GM12878 (cell line): Measurements from ENCODE around the gene NLN.

Source experiments
- CHD2 ChIP-seq: IDR thresholded peaks from 2 replicates; pipeline ENCODE4 v1.6.1; 2011; ENCODE audit warnings: low read depth, low read length, improper control_type of control experiment, borderline replicate concordance
- JUNB ChIP-seq: IDR thresholded peaks from 2 replicates; pipeline ENCODE4 v1.6.1; 2016; ENCODE audit warnings: antibody characterized with exemption, mild to moderate bottlenecking
- JUND ChIP-seq: IDR thresholded peaks from 2 replicates; pipeline ENCODE4 v1.6.1; 2012; ENCODE audit warnings: low read depth, mild to moderate bottlenecking, low read length, improper control_type of control experiment, moderate library complexity
- KAT2A ChIP-seq: conservative IDR thresholded peaks from 2 replicates; pipeline ENCODE4 v1.6.1; 2011; ENCODE audit warnings: low read depth, low read length; ENCODE audit not compliant: control insufficient read depth
- KDM1A ChIP-seq: fragments of 200-600 bp; sonication (generic); IDR thresholded peaks from 2 replicates; pipeline ENCODE4 v1.6.1; 2016; ENCODE audit warnings: borderline replicate concordance
- NR2C1 ChIP-seq: fragments of 450-650 bp; IDR thresholded peaks from 2 replicates; pipeline ENCODE4 v1.6.1; 2017; ENCODE audit warnings: antibody characterized with exemption, mild to moderate bottlenecking, moderate library complexity
- POLR2AphosphoS2 ChIP-seq: IDR thresholded peaks from 2 replicates; pipeline ENCODE4 v1.6.1; 2011; ENCODE audit warnings: low read depth, mild to moderate bottlenecking, low read length, improper control_type of control experiment, moderate library complexity
- POLR2AphosphoS5 ChIP-seq: IDR thresholded peaks from 2 replicates; pipeline ENCODE4 v1.6.1; 2011; ENCODE audit warnings: mild to moderate bottlenecking, low read length, inconsistent platforms
- SPI1 ChIP-seq: IDR thresholded peaks from 2 replicates; pipeline ENCODE4 v1.6.1; 2011; ENCODE audit warnings: low read depth, mild to moderate bottlenecking, low read length, moderate library complexity, borderline replicate concordance; ENCODE audit not compliant: insufficient read depth
- SREBF2 ChIP-seq: IDR thresholded peaks from 2 replicates; pipeline ENCODE4 v1.6.1; 2012; ENCODE audit warnings: mild to moderate bottlenecking, low read length
- TF ChIP-seq, protein P1 (sequence below): fragments of 450-650 bp; IDR thresholded peaks from 2 replicates; pipeline ENCODE4 v1.6.1; 2014; ENCODE audit warnings: mild to moderate bottlenecking
- TF ChIP-seq, protein P2 (sequence below): IDR thresholded peaks from 2 replicates; pipeline ENCODE4 v1.6.1; 2012; ENCODE audit warnings: mild to moderate bottlenecking, low read depth, low read length
- TF ChIP-seq, protein P3 (sequence below): fragments of 450-650 bp; IDR thresholded peaks from 2 replicates; pipeline ENCODE4 v1.6.1; 2016; ENCODE audit warnings: mild to moderate bottlenecking

DNA sequence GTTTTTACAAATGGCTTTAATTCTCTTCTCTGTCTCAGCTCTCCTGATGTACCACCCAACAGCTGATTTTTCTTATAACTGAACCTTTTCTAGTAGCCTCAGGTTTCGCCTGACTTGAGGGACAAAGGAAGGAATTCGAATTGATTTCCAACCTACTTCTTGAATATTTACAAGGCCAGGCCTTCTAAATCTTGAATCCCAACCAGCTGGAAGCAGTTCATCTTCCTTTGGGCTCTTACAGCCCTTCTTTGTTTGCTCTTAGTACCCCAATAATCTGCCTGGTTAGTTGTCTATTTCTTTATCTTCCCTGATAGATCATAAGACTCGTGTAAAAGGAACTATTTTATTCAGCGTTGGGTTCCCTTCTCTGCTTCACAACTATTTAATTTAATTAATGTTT, 95.9 kb downstream of the NLN start:
- TF ChIP-seq JUND (no peak), SPI1 (no peak), KAT2A (no peak), NR2C1 (no peak), JUNB (no peak), SREBF2 (no peak), POLR2AphosphoS2 (no peak), KDM1A (no peak), CHD2 (no peak), POLR2AphosphoS5 (no peak)
- TF ChIP-seq, protein P1, sequence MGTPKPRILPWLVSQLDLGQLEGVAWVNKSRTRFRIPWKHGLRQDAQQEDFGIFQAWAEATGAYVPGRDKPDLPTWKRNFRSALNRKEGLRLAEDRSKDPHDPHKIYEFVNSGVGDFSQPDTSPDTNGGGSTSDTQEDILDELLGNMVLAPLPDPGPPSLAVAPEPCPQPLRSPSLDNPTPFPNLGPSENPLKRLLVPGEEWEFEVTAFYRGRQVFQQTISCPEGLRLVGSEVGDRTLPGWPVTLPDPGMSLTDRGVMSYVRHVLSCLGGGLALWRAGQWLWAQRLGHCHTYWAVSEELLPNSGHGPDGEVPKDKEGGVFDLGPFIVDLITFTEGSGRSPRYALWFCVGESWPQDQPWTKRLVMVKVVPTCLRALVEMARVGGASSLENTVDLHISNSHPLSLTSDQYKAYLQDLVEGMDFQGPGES = no peak
- TF ChIP-seq, protein P2, sequence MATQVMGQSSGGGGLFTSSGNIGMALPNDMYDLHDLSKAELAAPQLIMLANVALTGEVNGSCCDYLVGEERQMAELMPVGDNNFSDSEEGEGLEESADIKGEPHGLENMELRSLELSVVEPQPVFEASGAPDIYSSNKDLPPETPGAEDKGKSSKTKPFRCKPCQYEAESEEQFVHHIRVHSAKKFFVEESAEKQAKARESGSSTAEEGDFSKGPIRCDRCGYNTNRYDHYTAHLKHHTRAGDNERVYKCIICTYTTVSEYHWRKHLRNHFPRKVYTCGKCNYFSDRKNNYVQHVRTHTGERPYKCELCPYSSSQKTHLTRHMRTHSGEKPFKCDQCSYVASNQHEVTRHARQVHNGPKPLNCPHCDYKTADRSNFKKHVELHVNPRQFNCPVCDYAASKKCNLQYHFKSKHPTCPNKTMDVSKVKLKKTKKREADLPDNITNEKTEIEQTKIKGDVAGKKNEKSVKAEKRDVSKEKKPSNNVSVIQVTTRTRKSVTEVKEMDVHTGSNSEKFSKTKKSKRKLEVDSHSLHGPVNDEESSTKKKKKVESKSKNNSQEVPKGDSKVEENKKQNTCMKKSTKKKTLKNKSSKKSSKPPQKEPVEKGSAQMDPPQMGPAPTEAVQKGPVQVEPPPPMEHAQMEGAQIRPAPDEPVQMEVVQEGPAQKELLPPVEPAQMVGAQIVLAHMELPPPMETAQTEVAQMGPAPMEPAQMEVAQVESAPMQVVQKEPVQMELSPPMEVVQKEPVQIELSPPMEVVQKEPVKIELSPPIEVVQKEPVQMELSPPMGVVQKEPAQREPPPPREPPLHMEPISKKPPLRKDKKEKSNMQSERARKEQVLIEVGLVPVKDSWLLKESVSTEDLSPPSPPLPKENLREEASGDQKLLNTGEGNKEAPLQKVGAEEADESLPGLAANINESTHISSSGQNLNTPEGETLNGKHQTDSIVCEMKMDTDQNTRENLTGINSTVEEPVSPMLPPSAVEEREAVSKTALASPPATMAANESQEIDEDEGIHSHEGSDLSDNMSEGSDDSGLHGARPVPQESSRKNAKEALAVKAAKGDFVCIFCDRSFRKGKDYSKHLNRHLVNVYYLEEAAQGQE = no peak
- TF ChIP-seq, protein P3, sequence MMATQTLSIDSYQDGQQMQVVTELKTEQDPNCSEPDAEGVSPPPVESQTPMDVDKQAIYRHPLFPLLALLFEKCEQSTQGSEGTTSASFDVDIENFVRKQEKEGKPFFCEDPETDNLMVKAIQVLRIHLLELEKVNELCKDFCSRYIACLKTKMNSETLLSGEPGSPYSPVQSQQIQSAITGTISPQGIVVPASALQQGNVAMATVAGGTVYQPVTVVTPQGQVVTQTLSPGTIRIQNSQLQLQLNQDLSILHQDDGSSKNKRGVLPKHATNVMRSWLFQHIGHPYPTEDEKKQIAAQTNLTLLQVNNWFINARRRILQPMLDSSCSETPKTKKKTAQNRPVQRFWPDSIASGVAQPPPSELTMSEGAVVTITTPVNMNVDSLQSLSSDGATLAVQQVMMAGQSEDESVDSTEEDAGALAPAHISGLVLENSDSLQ = no peak
